HG03378 (cell line): Measurements from ENCODE around the gene FBXO10.
"Not testable (repeated sequence)": the region's sequence is repeated elsewhere in the genome, so short reads cannot be mapped to it uniquely, and the experiment has no call there.

ENCODE experiments used
- ATAC-seq: cut with Tn5 transposase; IDR thresholded peaks from one replicate; pipeline ENCODE4 v1.9.1; 2021; ENCODE audit warnings: mild to moderate bottlenecking, moderate library complexity; ENCODE audit not compliant: unreplicated experiment

Gene FBXO10

GRCh38 chr9:37514415-37514814 lies 61.8 kb downstream of the FBXO10 start:
- not testable (repeated sequence) for ATAC-seq

GRCh38 chr9:37512437-37512836 lies 63.7 kb downstream of the FBXO10 start:
- no peak for ATAC-seq

- no peak for ATAC-seq
Observed at GRCh38 chr9:37511016-37512010, 64.9 kb downstream of the FBXO10 start.

- not testable (repeated sequence) for ATAC-seq
Observed at GRCh38 chr9:37510053-37510452, 66.1 kb downstream of the FBXO10 start.

GRCh38 chr9:37509536-37509935 lies 66.6 kb downstream of the FBXO10 start:
- no peak for ATAC-seq

- no peak for ATAC-seq
Observed at GRCh38 chr9:37508834-37509206, 67.4 kb downstream of the FBXO10 start.

- no peak for ATAC-seq
Observed at GRCh38 chr9:37508135-37508833, 67.9 kb downstream of the FBXO10 start.

- no peak for ATAC-seq
Observed at GRCh38 chr9:37507566-37508134, 68.5 kb downstream of the FBXO10 start.

GRCh38 chr9:37504605-37505004 lies 71.6 kb downstream of the FBXO10 start:
- no peak for ATAC-seq

- no peak for ATAC-seq
Observed at GRCh38 chr9:37503736-37504135, 72.4 kb downstream of the FBXO10 start.

GRCh38 chr9:37501957-37502596 lies 74.1 kb downstream of the FBXO10 start:
- no peak for ATAC-seq

GRCh38 chr9:37499297-37499696 lies 76.9 kb downstream of the FBXO10 start:
- no peak for ATAC-seq

- no peak for ATAC-seq
Observed at GRCh38 chr9:37498457-37498856, 77.7 kb downstream of the FBXO10 start.

- no peak for ATAC-seq
Observed at GRCh38 chr9:37497320-37497719, 78.9 kb downstream of the FBXO10 start.

GRCh38 chr9:37496020-37496419 lies 80.2 kb downstream of the FBXO10 start:
- ATAC-seq: no peak

GRCh38 chr9:37495571-37495970 lies 80.6 kb downstream of the FBXO10 start:
- ATAC-seq: no peak

GRCh38 chr9:37491939-37492338 lies 84.2 kb downstream of the FBXO10 start:
- no peak for ATAC-seq

GRCh38 chr9:37486616-37487548 lies 89.3 kb downstream of the FBXO10 start:
- no peak for ATAC-seq

- ATAC-seq: no peak
Observed at GRCh38 chr9:37486256-37486615, 89.9 kb downstream of the FBXO10 start.
